M059J (cell line): ENCODE measurements around the gene MRPS12. TPM values are rescaled to one million over a fixed set of nuclear protein-coding genes. Genes with fewer than 3 reads are reported as not detected.
"Not testable (repeated sequence)": the region's sequence is repeated elsewhere in the genome, so short reads cannot be mapped to it uniquely, and the experiment has no call there.

ENCODE experiments used
- DNase-seq: peaks from one replicate; pipeline ENCODE4 v3.0.0-alpha.2; 2012; ENCODE audit warnings: low read depth
- total RNA-seq: library from RNA; depleted of rRNA; stranded (reverse); fragments of >200 nt; shearing (Covaris generic); gene quantifications from 2 replicates; pipeline ENCODE4 v1.2.3, GENCODE V29; 2014

Gene MRPS12
- total RNA-seq, 1 experiment from 2014 or later = 76.6 TPM

- DNase-seq = no peak
These were observed 9.2 kb downstream of the MRPS12 start for GRCh38 chr19:38939957-38940356.

GRCh38 chr19:38941466-38941865 lies 10.7 kb downstream of the MRPS12 start:
- DNase-seq = not testable (repeated sequence)

- no peak for DNase-seq
These were observed 11.2 kb downstream of the MRPS12 start for GRCh38 chr19:38941979-38942378.

GRCh38 chr19:38942471-38943181 lies 11.9 kb downstream of the MRPS12 start:
- DNase-seq = no peak

- DNase-seq = no peak
These were observed 14.3 kb downstream of the MRPS12 start for GRCh38 chr19:38944981-38945506.

GRCh38 chr19:38945562-38946228 lies 15.0 kb downstream of the MRPS12 start:
- DNase-seq = peak; percentile 18

GRCh38 chr19:38946229-38947010 lies 15.7 kb downstream of the MRPS12 start:
- no peak for DNase-seq

GRCh38 chr19:38949580-38950367 lies 19.0 kb downstream of the MRPS12 start:
- no peak for DNase-seq

GRCh38 chr19:38951187-38951586 lies 20.4 kb downstream of the MRPS12 start:
- DNase-seq = no peak

- DNase-seq = peak; percentile 15
These were observed 21.8 kb downstream of the MRPS12 start for GRCh38 chr19:38952395-38953165.

- DNase-seq = no peak
These were observed 22.9 kb downstream of the MRPS12 start for GRCh38 chr19:38953677-38954076.

GRCh38 chr19:38956264-38956663 lies 25.5 kb downstream of the MRPS12 start:
- no peak for DNase-seq

- no peak for DNase-seq
These were observed 27.6 kb downstream of the MRPS12 start for GRCh38 chr19:38958301-38958700.

GRCh38 chr19:38959618-38960017 lies 28.9 kb downstream of the MRPS12 start:
- no peak for DNase-seq

GRCh38 chr19:38964738-38965137 lies 34.0 kb downstream of the MRPS12 start:
- DNase-seq = peak; percentile 14

- DNase-seq = not testable (repeated sequence)
These were observed 35.4 kb downstream of the MRPS12 start for GRCh38 chr19:38966149-38966548.

GRCh38 chr19:38970664-38971532 lies 40.2 kb downstream of the MRPS12 start:
- peak; percentile 36 for DNase-seq

- no peak for DNase-seq
These were observed 40.9 kb downstream of the MRPS12 start for GRCh38 chr19:38971672-38972071.

GRCh38 chr19:38974624-38975213 lies 44.0 kb downstream of the MRPS12 start:
- no peak for DNase-seq
